K562 (cell line): ENCODE data around the gene FBXL22. TPM values are rescaled to one million over a fixed set of nuclear protein-coding genes. Genes with fewer than 3 reads are reported as not detected.

Source experiments
- ATAC-seq: fragments of 200-7000 bp; cut with Tn5 transposase; 3 replicates; pipeline ENCODE4 v1.9.1; 2020; ENCODE audit warnings: moderate library complexity
- BruUV-seq: library from RNA; stranded (reverse); fragments of 400-500 nt; replicated peaks from 2 replicates; lab custom pipeline; 2021; lab: Mats Ljungman, UMichigan
- CTCF ChIA-PET: fragments of 300-600 bp; formaldehyde crosslinking; extraction: SDS; loops from one replicate; lab custom pipeline; 2021; ENCODE audit warnings: low intra/inter-chr PET ratio; lab: Yijun Ruan, JAX
- POLR2A ChIA-PET: fragments of 300-600, 350-650 bp; sonication (Branson Sonifier 250); formaldehyde crosslinking; extraction: SDS; loops from one replicate; lab custom pipeline; 2021; ENCODE audit warnings: antibody characterized with exemption, inconsistent platforms; lab: Yijun Ruan, JAX
- DNase-seq, 4 experiments: peaks; one replicate each; pipeline versions ENCODE4 v3.0.0 to v3.0.0-alpha.2; 2011 to 2018; ENCODE audit warnings: low spot score in 3 of 4, mixed read lengths in 3 of 4; ENCODE audit errors: extremely low read depth in 1 of 4
- FAIRE-seq: peaks from 2 replicates; lab custom pipeline; 2011; peaks lifted over from hg19 to GRCh38; lab: Jason Lieb, UNC
- H2AFZ ChIP-seq: 2 replicates; pipeline ENCODE4 v1.6.0; 2011; ENCODE audit warnings: low read depth, low read length, control low read depth, inconsistent platforms
- H3K27ac ChIP-seq: fragments of 200-600 bp; 3 replicates; pipeline ENCODE4 v1.8.0; 2011; ENCODE audit warnings: low read depth, mild to moderate bottlenecking, control low read depth, inconsistent platforms, low read length, moderate library complexity, mixed read lengths; ENCODE audit errors: extremely low read depth
- H3K27me3 ChIP-seq, 2 experiments: fragments of 300-600 bp in 1 of 2; 2 replicates in 1 of 2; 3 replicates in 1 of 2; pipeline versions ENCODE4 v1.6.0 to v1.8.0; 2011; ENCODE audit warnings: inconsistent platforms in 2 of 2, low read length in 2 of 2, mild to moderate bottlenecking in 1 of 2, mixed read lengths in 1 of 2, moderate library complexity in 1 of 2; ENCODE audit not compliant: control insufficient read depth in 2 of 2, insufficient read depth in 2 of 2
- H3K36me3 ChIP-seq: fragments of 300-600 bp; 3 replicates; pipeline ENCODE4 v1.8.0; 2011; ENCODE audit warnings: mild to moderate bottlenecking, low read length, inconsistent platforms; ENCODE audit not compliant: control insufficient read depth, insufficient read depth
- H3K4me1 ChIP-seq, 2 experiments: fragments of 200-600 bp in 1 of 2; replicated peaks in 1 of 2; 2 replicates in 1 of 2; 3 replicates in 1 of 2; pipeline versions ENCODE4 v1.5.1 to v1.8.0; 2011; ENCODE audit warnings: inconsistent platforms in 2 of 2, low read length in 2 of 2, mild to moderate bottlenecking in 1 of 2, mixed read lengths in 1 of 2, moderate library complexity in 1 of 2; ENCODE audit not compliant: control insufficient read depth in 2 of 2, insufficient read depth in 2 of 2
- H3K4me2 ChIP-seq: 2 replicates; pipeline ENCODE4 v1.6.1; 2011; ENCODE audit warnings: low read length, control low read depth, inconsistent platforms, mixed read lengths; ENCODE audit not compliant: insufficient read depth
- H3K4me3 ChIP-seq: fragments of 200-600 bp; sonication (generic), shearing (Covaris generic); 2 replicates; pipeline ENCODE4 v1.5.1; 2016; ENCODE audit warnings: control low read depth, inconsistent platforms
- H3K79me2 ChIP-seq: fragments of 200-600 bp; 3 replicates; pipeline ENCODE4 v1.8.0; 2011; ENCODE audit warnings: low read length, inconsistent platforms; ENCODE audit not compliant: control insufficient read depth, insufficient read depth
- H3K9ac ChIP-seq, 2 experiments: 2 replicates each; pipeline versions ENCODE4 v1.6.0 to v1.6.1; 2011; ENCODE audit warnings: low read depth in 2 of 2, low read length in 2 of 2, control low read depth in 1 of 2, inconsistent platforms in 1 of 2, mild to moderate bottlenecking in 1 of 2, mixed read lengths in 1 of 2; ENCODE audit not compliant: insufficient read depth in 1 of 2
- H3K9me1 ChIP-seq: one replicate; pipeline ENCODE4 v1.6.0; 2011; ENCODE audit warnings: inconsistent platforms, mild to moderate bottlenecking, low read length, moderate library complexity; ENCODE audit not compliant: control insufficient read depth, insufficient read depth
- H3K9me3 ChIP-seq: replicated peaks from 2 replicates; pipeline ENCODE4 v1.5.1; 2011; ENCODE audit warnings: low read depth, low read length, inconsistent platforms; ENCODE audit not compliant: control insufficient read depth, insufficient read depth
- H4K20me1 ChIP-seq: replicated peaks from 2 replicates; pipeline ENCODE4 v1.6.1; 2011; ENCODE audit warnings: low read length, inconsistent platforms, mixed read lengths; ENCODE audit not compliant: control insufficient read depth, insufficient read depth
- AFF1 ChIP-seq, 2 experiments: fragments of 450-650 bp; IDR thresholded peaks; 2 replicates each; pipeline ENCODE4 v1.6.1; 2018; ENCODE audit warnings: mild to moderate bottlenecking in 2 of 2, low read depth in 1 of 2; ENCODE audit not compliant: partially characterized antibody in 2 of 2
- AFF4 ChIP-seq: sonication (generic); formaldehyde crosslinking; IDR thresholded peaks from 2 replicates; pipeline ENCODE4 v1.8.0; 2023; ENCODE audit warnings: mild to moderate bottlenecking, missing genetic modification reagents
- CBX3 ChIP-seq, 2 experiments: IDR thresholded peaks; 1 replicate in 1 of 2; 2 replicates in 1 of 2; pipeline ENCODE4 v1.6.1; 2012; ENCODE audit warnings: inconsistent platforms in 2 of 2, low read length in 2 of 2, borderline replicate concordance in 1 of 2, control low read depth in 1 of 2
- CC2D1A ChIP-seq: fragments of 450-650 bp; IDR thresholded peaks from 2 replicates; pipeline ENCODE4 v1.6.1; 2017; ENCODE audit warnings: mild to moderate bottlenecking
- FOXJ3 ChIP-seq: sonication (generic); formaldehyde crosslinking; IDR thresholded peaks from 2 replicates; pipeline ENCODE4 v1.4.0; 2020; ENCODE audit warnings: mild to moderate bottlenecking, missing genetic modification reagents
- FOXP1 ChIP-seq: sonication (generic); formaldehyde crosslinking; IDR thresholded peaks from 2 replicates; pipeline ENCODE4 v1.8.0; 2022; ENCODE audit warnings: mild to moderate bottlenecking, missing genetic modification reagents
- KAT8 ChIP-seq: fragments of 450-650 bp; IDR thresholded peaks from 2 replicates; pipeline ENCODE4 v1.6.1; 2016; ENCODE audit warnings: low read depth, mild to moderate bottlenecking
- NFIX ChIP-seq: fragments of 250-450 bp; sonication (Bioruptor Pico); IDR thresholded peaks from 2 replicates; pipeline ENCODE4 v1.4.0; 2020; ENCODE audit warnings: low read depth, mild to moderate bottlenecking, moderate library complexity
- PHF20 ChIP-seq: fragments of 450-650 bp; IDR thresholded peaks from 2 replicates; pipeline ENCODE4 v1.6.1; 2018; ENCODE audit not compliant: partially characterized antibody
- PRDM10 ChIP-seq: fragments of 450-650 bp; IDR thresholded peaks from 2 replicates; pipeline ENCODE4 v1.6.1; 2018; ENCODE audit not compliant: partially characterized antibody
- ZNF253 ChIP-seq: fragments of 250-450 bp; sonication (Bioruptor Pico); conservative IDR thresholded peaks from 2 replicates; pipeline ENCODE4 v1.6.1; 2021; ENCODE audit warnings: mild to moderate bottlenecking
- WGBS: fragments of 100-300 bp; shearing (Covaris generic); methylation state at CpG from one replicate; pipeline ENCODE4 v1.1.6; 2016; ENCODE audit warnings: low coverage, mixed read lengths; ENCODE audit not compliant: insufficient coverage; ENCODE audit errors: missing lambda C conversion rate; 5-methylcytosine and 5-hydroxymethylcytosine counted together
- in situ Hi-C: fragments of 300-500 bp; cut with MboI; formaldehyde crosslinking; loops from 4 replicates; pipeline ENCODE4 v1.15.0; 2018; ENCODE audit warnings: inconsistent platforms, mixed read lengths
- intact Hi-C: fragments of 100-400 bp; cut with micrococcal nuclease; formaldehyde crosslinking; loops from 2 replicates; pipeline ENCODE4 v1.14.2; 2022
- polyA plus RNA-seq, 8 experiments: library from polyadenylated mRNA; depleted of rRNA in 4 of 8; stranded (reverse) in 5 of 8; unstranded in 3 of 8; fragments of >200 nt; fragmentation: Nextera tagmentation in 2 of 8; fragmentation: Illumina TruSeq in 1 of 8; extraction: Ambion mirVana in 2 of 8; extraction: Trizol in 1 of 8; gene quantifications; 2 replicates each; pipeline versions ENCODE4 v1.2.1 to v1.2.3, GENCODE V29; 2011 to 2014; ENCODE audit warnings: inconsistent platforms in 1 of 8, missing spikeins in 1 of 8
- total RNA-seq, 7 experiments: library from RNA; depleted of rRNA in 6 of 7; stranded (reverse); fragments of >200 nt in 6 of 7; fragmentation: Illumina TruSeq in 2 of 7; extraction: Trizol in 2 of 7; gene quantifications; 2 replicates each; pipeline versions ENCODE4 v1.2.1 to v1.2.3, GENCODE V29; 2011 to 2021; ENCODE audit warnings: low replicate concordance in 1 of 7

FBXL22 gene
- total and polyA plus RNA-seq, 9 of the 15 experiments (the other 6 are each of a cell fraction or from before 2014, with no cell fraction given): not detected

GRCh38 chr15:63638839-63639238 is 41.7 kb downstream of the FBXL22 start:
- no peak for DNase-seq
- Histone ChIP-seq H3K9me3 (no peaks in the 10 kb centered on the region), H3K4me3 (no peak overlapping the region), H3K4me1 (no peaks in the 10 kb centered on the region), H3K79me2 (no peaks in the 10 kb centered on the region), H3K27ac (no peak overlapping the region), H3K36me3 (peaks cover 92% of the 10 kb centered on the region), H2AFZ (no peak overlapping the region), H3K4me2 (no peak overlapping the region), H3K9me1 (no peaks in the 10 kb centered on the region), H3K9ac (no peak overlapping the region), H3K27me3 (no peaks in the 10 kb centered on the region), H4K20me1 (no peaks in the 10 kb centered on the region)
- ChIA-PET POLR2A (no interaction called here), CTCF (no interaction called here)
- FAIRE-seq: no peak
- no peak for ATAC-seq
- intact Hi-C loops (no loop called here), in situ Hi-C loops (no loop called here)
- no TSS peak for BruUV-seq
- 88% methylated on average over 1 of the region's 1 CpG for WGBS
- TF ChIP-seq CBX3 (IDR thresholded peaks at IDR 0.05; ENCODE audit: borderline replicate concordance in 1 of 2, low read length in 2 of 2) (no peak), AFF4 (CRISPR knock-in tag) (no peak), KAT8 (no peak), PHF20 (no peak), FOXP1 (CRISPR knock-in tag) (no peak), NFIX (CRISPR knock-in tag) (no peak), PRDM10 (no peak), CC2D1A (no peak), ZNF253 (CRISPR knock-in tag) (no peak), AFF1 (IDR thresholded peaks at IDR 0.05; ENCODE audit: low read depth in 1 of 2, partially characterized antibody in 2 of 2) (no peak), FOXJ3 (CRISPR knock-in tag) (no peak)
